Measurements from ENCODE around the gene CTBP2. TPM values are rescaled to one million over a fixed set of nuclear protein-coding genes. Genes with fewer than 3 reads are reported as not detected.

The CTBP2 gene
- total RNA-seq, 1 donor from 2014 or later = 123 TPM

- FAIRE-seq (no peak), DNase-seq (ENCODE audit: low read depth) (no peak)
- Histone ChIP-seq H3K27me3 (ENCODE audit: control insufficient read depth, insufficient read depth, low read length) (no peaks in the 10 kb centered on the region), H3K36me3 (ENCODE audit: control insufficient read depth, insufficient read depth, low read length) (peaks cover 28% of the 10 kb centered on the region), H3K4me3 (ENCODE audit: low read depth, low read length) (no peak overlapping the region)
- TF ChIP-seq CTCF (IDR thresholded peaks at IDR 0.05; ENCODE audit: insufficient read depth, low read length, severe bottlenecking) = no peak
Measured at GRCh38 chr10:125016123-125016522, 144.2 kb downstream of the CTBP2 start.

DNA sequence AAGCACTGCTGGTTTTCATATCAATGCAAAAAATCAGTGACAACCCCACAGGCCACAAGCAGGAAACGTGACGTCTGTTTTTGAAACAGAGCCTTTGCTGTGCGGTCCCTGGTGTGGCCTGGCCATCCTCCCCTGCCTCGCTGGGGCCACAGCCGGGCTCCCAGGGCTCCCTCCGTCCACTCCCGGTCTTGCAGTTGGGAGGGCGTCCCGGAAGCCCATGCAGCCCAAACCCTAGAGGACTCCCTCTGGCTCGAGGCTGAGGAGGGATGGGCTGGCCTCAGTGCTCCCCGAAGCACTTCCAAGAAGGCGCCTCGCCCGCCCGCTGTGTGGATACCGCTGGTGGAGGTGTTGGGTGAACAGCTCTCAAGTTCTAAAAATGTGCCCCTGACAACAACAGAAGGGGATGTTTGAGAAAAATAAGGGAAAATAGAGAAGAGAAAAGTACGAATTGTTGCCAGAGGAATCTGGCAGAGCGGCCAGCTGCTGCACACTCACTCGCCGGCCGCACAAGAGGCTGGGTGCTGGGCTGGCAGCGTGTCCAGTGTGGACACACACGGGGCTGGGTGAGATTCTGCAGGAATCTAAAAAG, 144.9 kb downstream of the CTBP2 start:
- H3K4me3 ChIP-seq (ENCODE audit: low read depth, low read length) = no peak overlapping the region
- peaks cover 25% of the 10 kb centered on the region for H3K36me3 ChIP-seq (ENCODE audit: control insufficient read depth, insufficient read depth, low read length)
- no peaks in the 10 kb centered on the region for H3K27me3 ChIP-seq (ENCODE audit: control insufficient read depth, insufficient read depth, low read length)
- DNase-seq (ENCODE audit: low read depth) (no peak), FAIRE-seq (no peak)
- no peak for TF ChIP-seq CTCF (IDR thresholded peaks at IDR 0.05; ENCODE audit: insufficient read depth, low read length, severe bottlenecking)

DNA sequence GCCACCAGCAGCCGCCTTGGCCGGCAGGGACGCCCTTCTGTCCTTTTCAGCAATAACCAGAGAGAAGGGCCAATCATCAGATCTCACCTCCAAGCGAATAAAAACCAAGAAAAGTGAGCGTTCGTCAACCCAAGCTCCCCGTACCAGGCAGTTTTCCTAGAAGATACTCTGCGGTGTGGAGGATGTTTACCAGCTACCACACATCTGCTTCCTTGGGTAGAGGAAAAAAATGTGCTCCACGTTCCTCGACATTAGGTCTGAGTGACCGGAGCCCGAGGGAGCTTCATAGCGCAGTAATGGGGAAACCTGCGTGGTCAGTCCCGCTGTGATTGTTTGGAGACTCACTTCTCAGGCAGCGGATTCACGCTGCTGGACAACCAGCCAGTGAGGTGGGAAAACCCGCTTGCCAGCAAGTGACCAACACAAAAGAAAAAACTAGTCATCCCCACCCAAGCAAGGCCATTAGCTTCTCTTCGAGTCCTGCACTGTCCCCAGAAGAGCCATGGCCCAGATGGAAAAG, 145.5 kb downstream of the CTBP2 start:
- Histone ChIP-seq H3K27me3 (ENCODE audit: control insufficient read depth, insufficient read depth, low read length) (no peaks in the 10 kb centered on the region), H3K36me3 (ENCODE audit: control insufficient read depth, insufficient read depth, low read length) (peaks cover 23% of the 10 kb centered on the region), H3K4me3 (ENCODE audit: low read depth, low read length) (no peak overlapping the region)
- no peak for FAIRE-seq
- DNase-seq (ENCODE audit: low read depth) = no peak
- TF ChIP-seq CTCF (IDR thresholded peaks at IDR 0.05; ENCODE audit: insufficient read depth, low read length, severe bottlenecking) = no peak

- no peak overlapping the region for H3K4me3 ChIP-seq (ENCODE audit: low read depth, low read length)
- FAIRE-seq = no peak
- no peak for TF ChIP-seq CTCF (IDR thresholded peaks at IDR 0.05; ENCODE audit: insufficient read depth, low read length, severe bottlenecking)
- no peak for DNase-seq (ENCODE audit: low read depth)
- no peaks in the 10 kb centered on the region for H3K27me3 ChIP-seq (ENCODE audit: control insufficient read depth, insufficient read depth, low read length)
- peaks cover 23% of the 10 kb centered on the region for H3K36me3 ChIP-seq (ENCODE audit: control insufficient read depth, insufficient read depth, low read length)
Measured at GRCh38 chr10:125014086-125014830, 146.1 kb downstream of the CTBP2 start.

GRCh38 chr10:125013529-125013872, 146.9 kb downstream of the CTBP2 start:
- no peak for TF ChIP-seq CTCF (IDR thresholded peaks at IDR 0.05; ENCODE audit: insufficient read depth, low read length, severe bottlenecking)
- Histone ChIP-seq H3K4me3 (ENCODE audit: low read depth, low read length) (no peak overlapping the region), H3K27me3 (ENCODE audit: control insufficient read depth, insufficient read depth, low read length) (no peaks in the 10 kb centered on the region), H3K36me3 (ENCODE audit: control insufficient read depth, insufficient read depth, low read length) (peaks cover 23% of the 10 kb centered on the region)
- DNase-seq (ENCODE audit: low read depth) (no peak), FAIRE-seq (no peak)
